Panc1 (cell line): ENCODE measurements around the gene C1orf167. TPM values are rescaled to one million over a fixed set of nuclear protein-coding genes. Genes with fewer than 3 reads are reported as not detected.

Source experiments
- ATAC-seq: fragments of 200-7000 bp; cut with Tn5 transposase; 2 replicates; pipeline ENCODE4 v1.9.1; 2020; ENCODE audit warnings: mild to moderate bottlenecking, moderate library complexity
- BruUV-seq: library from RNA; stranded (reverse); fragments of 400-500 nt; replicated peaks from 2 replicates; lab custom pipeline; 2021; lab: Mats Ljungman, UMichigan
- CTCF ChIA-PET: fragments of 300-600 bp; sonication (Branson Sonifier 250); formaldehyde crosslinking; loops from one replicate; lab custom pipeline; 2022; ENCODE audit warnings: antibody characterized with exemption; lab: Charles Lee
- POLR2A ChIA-PET: fragments of 300-600 bp; sonication (Branson Sonifier 250); formaldehyde crosslinking; loops from one replicate; lab custom pipeline; 2022; ENCODE audit warnings: antibody characterized with exemption; lab: Charles Lee
- DNase-seq: peaks from one replicate; pipeline ENCODE4 v3.0.0-alpha.2; 2010; ENCODE audit warnings: low read depth, low spot score
- H3K27ac ChIP-seq: 2 replicates; pipeline ENCODE4 v1.5.1; 2011; ENCODE audit warnings: mild to moderate bottlenecking, low read length, inconsistent platforms
- H3K27me3 ChIP-seq: fragments of 200-500 bp; sonication (Bioruptor generic); 2 replicates; pipeline ENCODE4 v1.6.0; 2014; ENCODE audit warnings: low read length, inconsistent platforms; ENCODE audit not compliant: control insufficient read depth, insufficient read depth
- H3K36me3 ChIP-seq: fragments of 200-500 bp; sonication (Bioruptor generic); 2 replicates; pipeline ENCODE4 v1.5.1; 2014; ENCODE audit warnings: inconsistent platforms, mild to moderate bottlenecking, low read length, moderate library complexity; ENCODE audit not compliant: control insufficient read depth, insufficient read depth
- H3K4me1 ChIP-seq: 2 replicates; pipeline ENCODE4 v1.5.1; 2011; ENCODE audit warnings: inconsistent platforms, mild to moderate bottlenecking, low read length, moderate library complexity; ENCODE audit not compliant: control insufficient read depth, insufficient read depth
- H3K4me3 ChIP-seq, 2 experiments: 2 replicates each; pipeline ENCODE4 v1.5.1; 2011 to 2012; ENCODE audit warnings: low read depth in 2 of 2, low read length in 2 of 2, mild to moderate bottlenecking in 2 of 2, inconsistent platforms in 1 of 2, moderate library complexity in 1 of 2
- H3K9me3 ChIP-seq: fragments of 200-500 bp; sonication (Bioruptor generic); 2 replicates; pipeline ENCODE4 v1.5.1; 2014; ENCODE audit warnings: low read depth, mild to moderate bottlenecking, inconsistent platforms, low read length, moderate library complexity; ENCODE audit not compliant: control insufficient read depth, insufficient read depth
- CTCF ChIP-seq: fragments of 450-650 bp; IDR thresholded peaks from 2 replicates; pipeline ENCODE4 v1.5.1; 2017; ENCODE audit warnings: mild to moderate bottlenecking
- POLR2AphosphoS5 ChIP-seq: IDR thresholded peaks from 2 replicates; pipeline ENCODE4 v1.6.1; 2012; ENCODE audit warnings: mild to moderate bottlenecking, low read depth, low read length, moderate library complexity
- REST ChIP-seq, 2 experiments: IDR thresholded peaks; 2 replicates each; pipeline ENCODE4 v1.6.1; 2011 to 2012; ENCODE audit warnings: low read depth in 2 of 2, control low read depth in 1 of 2, low read length in 1 of 2, mild to moderate bottlenecking in 1 of 2, moderate library complexity in 1 of 2; ENCODE audit not compliant: insufficient read depth in 1 of 2
- SIN3A ChIP-seq: IDR thresholded peaks from 2 replicates; pipeline ENCODE4 v1.6.1; 2012; ENCODE audit warnings: low read depth, mild to moderate bottlenecking, low read length, moderate library complexity, borderline replicate concordance; ENCODE audit not compliant: insufficient read depth
- TCF7L2 ChIP-seq: IDR thresholded peaks from 2 replicates; pipeline ENCODE4 v1.6.1; 2011; ENCODE audit warnings: mild to moderate bottlenecking, low read depth, low read length, inconsistent platforms
- in situ Hi-C: cut with HindIII; loops from 2 replicates; pipeline ENCODE4 v1.10.0; 2016; ENCODE audit warnings: low sequenced_read_pairs, low pct_unique_long_range_greater_than_20kb
- intact Hi-C: fragments of 100-400 bp; cut with micrococcal nuclease; formaldehyde crosslinking; loops from one replicate; pipeline ENCODE4 v1.10.0; 2022; ENCODE audit not compliant: unreplicated experiment
- total RNA-seq: library from RNA; stranded (reverse); gene quantifications from one replicate; pipeline ENCODE4 v1.2.1, GENCODE V29; 2021; ENCODE audit not compliant: unreplicated experiment

C1orf167 gene
- total RNA-seq, 1 experiment from 2014 or later, result not detected

- BruUV-seq, result no TSS peak
- DNase-seq (no peak), ATAC-seq (no peak)
- POLR2A ChIA-PET, result no interaction called here
- Histone ChIP-seq H3K27me3 (no peaks in the 10 kb centered on the region), H3K9me3 (no peaks in the 10 kb centered on the region), H3K4me1 (no peaks in the 10 kb centered on the region), H3K4me3 (no peak overlapping the region), H3K36me3 (no peaks in the 10 kb centered on the region), H3K27ac (no peak overlapping the region)
- TF ChIP-seq REST (IDR thresholded peaks at IDR 0.05; ENCODE audit: insufficient read depth in 1 of 2, low read depth in 2 of 2, low read length in 1 of 2) (no peak), POLR2AphosphoS5 (no peak), SIN3A (no peak), CTCF (no peak), TCF7L2 (no peak)
- CTCF ChIA-PET, result no interaction called here
- in situ Hi-C loops (no loop called here), intact Hi-C loops (no loop called here)
Measured at GRCh38 chr1:11768821-11769220, 6.8 kb downstream of the C1orf167 start.

GRCh38 chr1:11769274-11769673, 7.3 kb downstream of the C1orf167 start:
- DNase-seq (no peak), ATAC-seq (no peak)
- no TSS peak for BruUV-seq
- ChIA-PET POLR2A (no interaction called here), CTCF (no interaction called here)
- Histone ChIP-seq H3K4me1 (no peaks in the 10 kb centered on the region), H3K27me3 (no peaks in the 10 kb centered on the region), H3K4me3 (no peak overlapping the region), H3K36me3 (no peaks in the 10 kb centered on the region), H3K27ac (no peak overlapping the region), H3K9me3 (no peaks in the 10 kb centered on the region)
- TF ChIP-seq TCF7L2 (no peak), SIN3A (no peak), POLR2AphosphoS5 (no peak), CTCF (no peak), REST (IDR thresholded peaks at IDR 0.05; ENCODE audit: insufficient read depth in 1 of 2, low read depth in 2 of 2, low read length in 1 of 2) (no peak)
- in situ Hi-C loops (no loop called here), intact Hi-C loops (no loop called here)
